ENCODE results near the gene MAPK9.

The MAPK9 gene

DNA sequence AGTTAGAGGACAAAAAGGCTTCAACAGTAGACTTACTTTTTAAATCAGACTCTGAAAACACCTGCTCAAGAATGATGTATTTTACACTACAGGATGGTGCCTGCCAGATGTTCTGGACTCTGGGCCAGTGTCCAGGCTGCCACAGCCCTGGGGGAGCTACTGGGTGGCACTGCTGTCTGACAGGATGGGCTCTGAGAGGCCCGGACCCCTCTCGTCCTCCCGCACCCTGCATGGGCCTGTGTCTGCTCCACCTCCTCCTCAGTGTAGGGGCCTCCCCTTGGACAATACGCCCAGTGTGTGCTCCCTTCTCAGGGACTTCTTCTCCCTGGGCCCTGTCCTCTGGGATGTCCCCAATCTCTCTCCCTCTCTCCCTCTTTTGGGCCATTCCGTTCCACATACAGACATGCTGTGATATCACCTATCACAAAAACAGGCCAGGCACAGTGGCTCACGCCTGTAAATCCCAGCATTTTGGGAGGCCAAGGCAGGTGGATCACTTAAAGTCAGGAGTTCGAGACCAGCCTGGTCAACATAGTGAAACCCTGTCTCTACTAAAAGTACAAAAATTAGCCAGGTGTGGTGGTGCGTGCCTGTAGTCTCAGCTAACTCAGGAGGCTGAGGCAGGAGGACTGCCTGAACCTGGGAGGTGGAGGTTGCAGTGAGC lies 37.9 kb upstream of the MAPK9 start:
- TF ChIP-seq, protein P1, sequence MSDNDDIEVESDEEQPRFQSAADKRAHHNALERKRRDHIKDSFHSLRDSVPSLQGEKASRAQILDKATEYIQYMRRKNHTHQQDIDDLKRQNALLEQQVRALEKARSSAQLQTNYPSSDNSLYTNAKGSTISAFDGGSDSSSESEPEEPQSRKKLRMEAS (IDR thresholded peaks at IDR 0.05; ENCODE audit: low read depth, low read length), result no peak
- TF ChIP-seq, protein P2, sequence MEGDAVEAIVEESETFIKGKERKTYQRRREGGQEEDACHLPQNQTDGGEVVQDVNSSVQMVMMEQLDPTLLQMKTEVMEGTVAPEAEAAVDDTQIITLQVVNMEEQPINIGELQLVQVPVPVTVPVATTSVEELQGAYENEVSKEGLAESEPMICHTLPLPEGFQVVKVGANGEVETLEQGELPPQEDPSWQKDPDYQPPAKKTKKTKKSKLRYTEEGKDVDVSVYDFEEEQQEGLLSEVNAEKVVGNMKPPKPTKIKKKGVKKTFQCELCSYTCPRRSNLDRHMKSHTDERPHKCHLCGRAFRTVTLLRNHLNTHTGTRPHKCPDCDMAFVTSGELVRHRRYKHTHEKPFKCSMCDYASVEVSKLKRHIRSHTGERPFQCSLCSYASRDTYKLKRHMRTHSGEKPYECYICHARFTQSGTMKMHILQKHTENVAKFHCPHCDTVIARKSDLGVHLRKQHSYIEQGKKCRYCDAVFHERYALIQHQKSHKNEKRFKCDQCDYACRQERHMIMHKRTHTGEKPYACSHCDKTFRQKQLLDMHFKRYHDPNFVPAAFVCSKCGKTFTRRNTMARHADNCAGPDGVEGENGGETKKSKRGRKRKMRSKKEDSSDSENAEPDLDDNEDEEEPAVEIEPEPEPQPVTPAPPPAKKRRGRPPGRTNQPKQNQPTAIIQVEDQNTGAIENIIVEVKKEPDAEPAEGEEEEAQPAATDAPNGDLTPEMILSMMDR (IDR thresholded peaks at IDR 0.05; ENCODE audit: low read depth, low read length), result no peak
- TF ChIP-seq MYC (IDR thresholded peaks at IDR 0.05; ENCODE audit: low read depth, low read length) (no peak), POLR2A (IDR thresholded peaks at IDR 0.05; ENCODE audit: extremely low read depth, insufficient read length) (no peak)
- H3K4me3 ChIP-seq (ENCODE audit: low read depth, low read length), result no peak overlapping the region
- DNase-seq (ENCODE audit: low read depth), result no peak

DNA sequence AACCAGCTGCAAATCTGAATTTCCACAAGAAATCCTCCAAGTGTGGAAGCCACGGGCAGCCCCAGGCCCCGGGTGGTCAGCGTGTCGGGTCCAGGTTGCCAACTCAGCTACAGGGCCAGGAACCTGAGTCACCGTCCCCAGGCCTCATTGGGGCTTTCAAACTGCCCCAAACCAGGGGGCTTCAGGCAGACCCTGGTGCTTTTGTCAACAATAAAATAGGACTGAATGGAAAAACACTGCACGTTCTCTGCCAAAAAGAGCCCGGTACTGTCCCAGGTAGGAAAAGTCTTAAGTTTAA lies 37.2 kb upstream of the MAPK9 start:
- TF ChIP-seq, protein P2 (IDR thresholded peaks at IDR 0.05; ENCODE audit: low read depth, low read length), result no peak
- no peak for TF ChIP-seq POLR2A (IDR thresholded peaks at IDR 0.05; ENCODE audit: extremely low read depth, insufficient read length)
- TF ChIP-seq, protein P1 (IDR thresholded peaks at IDR 0.05; ENCODE audit: low read depth, low read length), result no peak
- TF ChIP-seq MYC (IDR thresholded peaks at IDR 0.05; ENCODE audit: low read depth, low read length), result no peak
- no peak overlapping the region for H3K4me3 ChIP-seq (ENCODE audit: low read depth, low read length)
- no peak for DNase-seq (ENCODE audit: low read depth)

DNA sequence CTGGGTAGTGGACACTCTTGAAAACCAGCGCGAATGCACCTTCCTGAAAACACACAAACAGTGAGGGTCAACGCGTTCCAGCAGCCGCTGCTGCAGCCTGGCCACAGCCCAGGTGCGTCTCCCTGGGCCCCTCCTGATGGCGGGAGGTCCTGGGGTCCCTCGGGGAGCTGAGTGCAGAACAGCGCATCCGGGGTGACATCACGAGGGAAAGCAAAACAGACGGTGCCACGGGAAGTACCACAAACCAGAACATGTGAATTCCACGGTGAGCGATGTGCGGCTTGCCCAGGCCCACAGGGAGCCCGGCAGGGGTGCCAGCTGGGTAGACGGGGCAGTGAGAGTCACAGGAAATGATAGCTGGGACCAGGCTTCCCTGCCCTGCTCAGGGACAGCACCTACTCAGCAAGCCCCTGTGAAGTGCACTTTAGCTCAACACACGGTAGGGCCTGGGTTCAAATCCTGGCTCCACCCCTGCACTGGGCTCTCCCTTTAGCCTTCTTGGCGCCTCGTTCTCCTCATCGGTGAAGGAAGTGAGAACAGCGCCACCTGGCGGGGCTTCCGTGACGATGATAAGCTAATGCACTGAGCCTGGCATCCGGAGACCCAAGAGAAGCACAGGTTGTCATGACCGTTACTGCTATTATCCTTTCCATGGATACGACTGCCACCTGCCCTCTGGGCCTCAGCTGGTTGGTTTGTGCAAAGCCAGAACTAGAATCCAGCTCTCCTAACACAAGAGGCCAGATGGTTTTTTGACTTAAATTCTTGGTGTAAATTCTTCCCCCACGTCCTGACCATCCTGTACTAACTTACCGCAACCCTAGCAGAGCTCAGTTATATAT lies 36.6 kb upstream of the MAPK9 start:
- TF ChIP-seq MYC (IDR thresholded peaks at IDR 0.05; ENCODE audit: low read depth, low read length) (no peak), POLR2A (IDR thresholded peaks at IDR 0.05; ENCODE audit: extremely low read depth, insufficient read length) (no peak)
- TF ChIP-seq, protein P1 (IDR thresholded peaks at IDR 0.05; ENCODE audit: low read depth, low read length), result peak; percentile 22; the same call in 1 of the 2 replicates
- TF ChIP-seq, protein P2 (IDR thresholded peaks at IDR 0.05; ENCODE audit: low read depth, low read length), result peak; percentile 78
- no peak overlapping the region for H3K4me3 ChIP-seq (ENCODE audit: low read depth, low read length)
- peak; percentile 83 for DNase-seq (ENCODE audit: low read depth)

DNA sequence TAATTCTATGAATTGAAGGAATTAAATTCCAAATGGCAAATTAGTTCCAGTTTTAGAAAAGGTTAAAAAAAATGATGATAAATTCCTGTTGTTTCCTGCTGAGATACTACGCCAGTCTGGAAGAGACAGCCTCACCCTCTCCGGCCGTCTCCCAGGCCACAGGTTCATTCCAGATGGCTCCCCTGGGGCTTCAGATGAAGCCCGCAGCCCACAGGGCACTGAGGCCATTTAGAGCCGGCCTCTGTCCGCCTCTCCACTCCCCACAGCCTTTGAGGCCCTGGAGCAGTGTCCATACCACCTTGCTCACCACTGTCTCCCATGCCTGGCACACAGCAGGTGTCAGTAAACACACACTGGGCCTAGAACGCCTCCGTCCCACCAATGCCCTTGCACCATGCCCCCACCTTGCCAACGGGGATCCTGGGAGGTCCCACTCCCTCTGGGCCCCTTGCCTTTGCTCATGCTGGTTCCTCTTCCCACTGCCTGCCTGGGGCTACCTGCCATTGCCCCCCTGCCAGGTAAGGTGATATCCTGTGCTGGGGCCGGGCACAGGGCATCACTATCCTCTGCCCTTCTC lies 35.2 kb upstream of the MAPK9 start:
- TF ChIP-seq POLR2A (IDR thresholded peaks at IDR 0.05; ENCODE audit: extremely low read depth, insufficient read length), result no peak
- TF ChIP-seq MYC (IDR thresholded peaks at IDR 0.05; ENCODE audit: low read depth, low read length), result no peak
- TF ChIP-seq, protein P1 (IDR thresholded peaks at IDR 0.05; ENCODE audit: low read depth, low read length), result no peak
- no peak for DNase-seq (ENCODE audit: low read depth)
- H3K4me3 ChIP-seq (ENCODE audit: low read depth, low read length), result no peak overlapping the region

DNA sequence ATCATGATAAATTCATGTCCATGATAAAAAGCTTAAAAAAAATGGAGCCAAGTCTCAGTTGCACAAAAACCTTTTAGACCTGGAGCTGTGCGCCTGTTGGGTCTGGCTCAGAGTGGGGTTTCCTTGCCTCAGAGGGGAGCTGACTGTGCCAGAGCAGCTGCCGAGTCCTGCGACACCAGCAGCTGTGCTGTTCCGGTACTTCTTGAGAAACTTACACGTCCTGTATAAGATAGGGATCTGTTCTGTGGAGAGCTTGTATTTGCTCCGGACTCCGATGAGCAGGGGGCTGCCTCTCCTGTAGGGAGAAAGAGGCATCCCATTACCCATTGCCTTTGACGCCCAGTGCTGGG lies 32.7 kb upstream of the MAPK9 start:
- H3K4me3 ChIP-seq (ENCODE audit: low read depth, low read length), result no peak overlapping the region
- TF ChIP-seq POLR2A (IDR thresholded peaks at IDR 0.05; ENCODE audit: extremely low read depth, insufficient read length) (no peak), MYC (IDR thresholded peaks at IDR 0.05; ENCODE audit: low read depth, low read length) (no peak)
- TF ChIP-seq, protein P2 (IDR thresholded peaks at IDR 0.05; ENCODE audit: low read depth, low read length), result no peak
- TF ChIP-seq, protein P1 (IDR thresholded peaks at IDR 0.05; ENCODE audit: low read depth, low read length), result no peak
- DNase-seq (ENCODE audit: low read depth), result no peak

Data from NB4 (cell line).